Heart left ventricle (tissue), 13 donors: ENCODE measurements around the gene CTCFL.

ENCODE experiments used
- CTCF ChIP-seq, 12 donors: fragments of 200-600 bp; sonication (generic) in 4 of 12; IDR thresholded peaks; one replicate each; pipeline versions ENCODE4 v1.5.0 to v1.8.0; 2018 to 2022; ENCODE audit warnings: antibody characterized with exemption in 12 of 12, mild to moderate bottlenecking in 5 of 12
- POLR2A ChIP-seq, 2 donors: fragments of 450-650 bp; IDR thresholded peaks; one replicate each; pipeline ENCODE4 v1.6.1; 2017; ENCODE audit warnings: antibody characterized with exemption in 2 of 2, mild to moderate bottlenecking in 2 of 2, moderate library complexity in 2 of 2
- donor health status: ischemic (EF 13 %, LVEDD 7.1; RV severe dilation, severe dysfunction).
- donor health status: DM: no; HTN: yes; CAD: no.
- donor health status: DM: no; HTN: no; CAD: no.
- donor health status: ischemic (EF 25% LVEDD 6.9; RV normal size, moderate dysfunction).
- donor health status: ischemic (EF 25% LVEDD 5.7; RV mildly dilated, moderate dysfunction).
- donor health status: ischemic (EF 35%, LVEDD 5.7; RV mildly dilated, moderate dysfunction).
- donor health status: nonischemic (EF 11% LVEDD 7.7; RV severe dilation, severe dysfunction).
- donor health status: DM: yes; HTN: yes; CAD: no.
- donor health status: PGD.
- donor health status: ischemic (EF 29% LVEDD 5.4; RV normal size, mild dysfunction).
- donor health status: nonischemic (EF 23%, LVEDD 6.1; RV moderate dilation, normal function).

GRCh38 chr20:57479196-57479595, 45.7 kb downstream of the CTCFL start:
- TF ChIP-seq CTCF (IDR thresholded peaks at IDR 0.05) (no peak), POLR2A (IDR thresholded peaks at IDR 0.05) (no peak)
